H9 (cell line): ENCODE results near the gene HLA-DMA. TPM values are rescaled to one million over a fixed set of nuclear protein-coding genes. Genes with fewer than 3 reads are reported as not detected.

ENCODE experiments used
- DNase-seq: peaks from one replicate; pipeline ENCODE4 v3.0.0-alpha.2; 2017
- H2AFZ ChIP-seq: one replicate; pipeline ENCODE4 v1.6.1; 2013; ENCODE audit warnings: mild to moderate bottlenecking, low read length, control low read depth, moderate library complexity
- H2AK5ac ChIP-seq: 2 replicates; pipeline ENCODE4 v1.6.1; 2013; ENCODE audit warnings: low read length, control low read depth, mixed read lengths; ENCODE audit not compliant: insufficient read length
- H2BK120ac ChIP-seq: one replicate; pipeline ENCODE4 v1.6.1; 2013; ENCODE audit warnings: low read depth, mild to moderate bottlenecking, low read length, control low read depth, inconsistent platforms; ENCODE audit not compliant: poor library complexity, severe bottlenecking
- H2BK12ac ChIP-seq: 2 replicates; pipeline ENCODE4 v1.6.1; 2013; ENCODE audit warnings: low read length, control low read depth, mixed read lengths, low read depth; ENCODE audit not compliant: insufficient read length
- H2BK15ac ChIP-seq: 2 replicates; pipeline ENCODE4 v1.6.1; 2013; ENCODE audit warnings: low read depth, low read length, control low read depth
- H2BK20ac ChIP-seq: one replicate; pipeline ENCODE4 v1.6.1; 2013; ENCODE audit warnings: low read depth, mild to moderate bottlenecking, low read length, control low read depth, inconsistent platforms; ENCODE audit not compliant: poor library complexity, severe bottlenecking
- H2BK5ac ChIP-seq: 2 replicates; pipeline ENCODE4 v1.6.1; 2013; ENCODE audit warnings: low read length, control low read depth, mixed read lengths; ENCODE audit not compliant: insufficient read length
- H3K14ac ChIP-seq: 2 replicates; pipeline ENCODE4 v1.6.1; 2013; ENCODE audit warnings: low read length, control low read depth; ENCODE audit not compliant: insufficient read depth
- H3K18ac ChIP-seq: 2 replicates; pipeline ENCODE4 v1.6.1; 2013; ENCODE audit warnings: low read depth, mild to moderate bottlenecking, mixed read lengths, low read length, control low read depth; ENCODE audit not compliant: insufficient read length
- H3K23ac ChIP-seq: 2 replicates; pipeline ENCODE4 v1.6.1; 2013; ENCODE audit warnings: low read length, control low read depth, mixed read lengths, low read depth; ENCODE audit not compliant: insufficient read length
- H3K23me2 ChIP-seq: 2 replicates; pipeline ENCODE4 v1.6.1; 2013; ENCODE audit warnings: low read depth, mild to moderate bottlenecking, mixed read lengths, low read length, control low read depth; ENCODE audit not compliant: insufficient read length, poor library complexity, severe bottlenecking
- H3K27ac ChIP-seq: 2 replicates; pipeline ENCODE4 v1.5.1; 2013; ENCODE audit warnings: low read length, control low read depth, mixed read lengths, low read depth; ENCODE audit not compliant: insufficient read length
- H3K27me3 ChIP-seq: 2 replicates; pipeline ENCODE4 v1.6.1; 2013; ENCODE audit warnings: low read length, control low read depth, inconsistent platforms; ENCODE audit not compliant: insufficient read depth
- H3K4ac ChIP-seq: 2 replicates; pipeline ENCODE4 v1.6.1; 2013; ENCODE audit warnings: low read depth, mild to moderate bottlenecking, control low read depth, inconsistent platforms, low read length, moderate library complexity
- H3K4me1 ChIP-seq: 2 replicates; pipeline ENCODE4 v1.6.1; 2013; ENCODE audit warnings: low read length, control low read depth, inconsistent platforms; ENCODE audit not compliant: insufficient read depth
- H3K4me2 ChIP-seq: 2 replicates; pipeline ENCODE4 v1.6.1; 2013; ENCODE audit warnings: low read length, control low read depth, mixed read lengths; ENCODE audit not compliant: insufficient read length, insufficient read depth
- H3K56ac ChIP-seq: 2 replicates; pipeline ENCODE4 v1.6.1; 2013; ENCODE audit warnings: low read depth, mild to moderate bottlenecking, mixed read lengths, low read length, control low read depth; ENCODE audit not compliant: insufficient read length
- H3K79me1 ChIP-seq: 2 replicates; pipeline ENCODE4 v1.6.1; 2013; ENCODE audit warnings: low read depth, mild to moderate bottlenecking, moderate library complexity, low read length, control low read depth, inconsistent platforms; ENCODE audit not compliant: insufficient read depth, poor library complexity, severe bottlenecking
- H3K79me2 ChIP-seq: 2 replicates; pipeline ENCODE4 v1.6.1; 2013; ENCODE audit warnings: low read length, control low read depth, inconsistent platforms; ENCODE audit not compliant: insufficient read depth
- H3K9ac ChIP-seq: 2 replicates; pipeline ENCODE4 v1.6.1; 2013; ENCODE audit warnings: low read length, control low read depth, mixed read lengths; ENCODE audit not compliant: insufficient read length; ENCODE audit errors: extremely low read depth
- H3K9me3 ChIP-seq: one replicate; pipeline ENCODE4 v1.6.1; 2013; ENCODE audit warnings: low read depth, low read length, inconsistent platforms; ENCODE audit not compliant: control insufficient read depth
- H3T11ph ChIP-seq: one replicate; pipeline ENCODE4 v1.6.1; 2013; ENCODE audit warnings: mild to moderate bottlenecking, low read length, control low read depth, inconsistent platforms
- H4K20me1 ChIP-seq: one replicate; pipeline ENCODE4 v1.6.1; 2013; ENCODE audit not compliant: control insufficient read depth, insufficient read length, insufficient read depth
- H4K5ac ChIP-seq: 2 replicates; pipeline ENCODE4 v1.6.1; 2013; ENCODE audit warnings: low read depth, mild to moderate bottlenecking, mixed read lengths, low read length, control low read depth; ENCODE audit not compliant: insufficient read length
- H4K8ac ChIP-seq: replicated peaks from 2 replicates; pipeline ENCODE4 v1.6.1; 2013; ENCODE audit warnings: low read length, control low read depth, mixed read lengths, low read depth; ENCODE audit not compliant: insufficient read length
- H4K91ac ChIP-seq: 2 replicates; pipeline ENCODE4 v1.6.1; 2013; ENCODE audit warnings: low read depth, mild to moderate bottlenecking, moderate library complexity, mixed read lengths, low read length, control low read depth; ENCODE audit not compliant: insufficient read length
- H3K27ac Mint-ChIP-seq, 3 experiments: 2 replicates in 2 of 3; 3 replicates in 1 of 3; pipeline ENCODE4 v1.8.0; 2020 to 2021; ENCODE audit warnings: mixed read lengths in 3 of 3, mild to moderate bottlenecking in 1 of 3, moderate library complexity in 1 of 3
- H3K27me3 Mint-ChIP-seq: 2 replicates; pipeline ENCODE4 v1.8.0; 2021; ENCODE audit warnings: low read depth, mild to moderate bottlenecking, moderate library complexity, mixed read lengths
- H3K36me3 Mint-ChIP-seq, 3 experiments: 2 replicates in 2 of 3; 3 replicates in 1 of 3; pipeline ENCODE4 v1.8.0; 2020 to 2021; ENCODE audit warnings: low read depth in 3 of 3, mixed read lengths in 3 of 3; ENCODE audit not compliant: insufficient read depth in 1 of 3
- H3K4me1 Mint-ChIP-seq, 2 experiments: 2 replicates each; pipeline ENCODE4 v1.8.0; 2020; ENCODE audit warnings: mixed read lengths in 2 of 2
- H3K4me3 Mint-ChIP-seq, 2 experiments: 2 replicates in 1 of 2; 3 replicates in 1 of 2; pipeline ENCODE4 v1.8.0; 2020 to 2021; ENCODE audit warnings: mild to moderate bottlenecking in 2 of 2, mixed read lengths in 2 of 2, moderate library complexity in 1 of 2
- H3K9me3 Mint-ChIP-seq, 2 experiments: 2 replicates in 1 of 2; 3 replicates in 1 of 2; pipeline ENCODE4 v1.8.0; 2020; ENCODE audit warnings: mild to moderate bottlenecking in 2 of 2, mixed read lengths in 2 of 2, moderate library complexity in 1 of 2
- CTCF ChIP-seq: fragments of 200-600 bp; sonication (generic); conservative IDR thresholded peaks from 3 replicates; pipeline ENCODE4 v1.8.0; 2021; ENCODE audit warnings: antibody characterized with exemption, mild to moderate bottlenecking
- WGBS: extraction: QIAGEN DNeasy Blood & Tissue Kit; methylation state at CpG from one replicate; pipeline ENCODE4 v1.1.7; 2013; ENCODE audit warnings: missing lambda C conversion rate, low lambda C conversion rate, mixed read lengths; ENCODE audit not compliant: insufficient read length; ENCODE audit errors: extremely low coverage; 5-methylcytosine and 5-hydroxymethylcytosine counted together
- total RNA-seq: library from RNA; stranded (reverse); gene quantifications from 2 replicates; pipeline ENCODE4 v1.2.1, GENCODE V29; 2021

HLA-DMA gene
- total RNA-seq, 1 experiment from 2014 or later = 7.5 TPM

DNA sequence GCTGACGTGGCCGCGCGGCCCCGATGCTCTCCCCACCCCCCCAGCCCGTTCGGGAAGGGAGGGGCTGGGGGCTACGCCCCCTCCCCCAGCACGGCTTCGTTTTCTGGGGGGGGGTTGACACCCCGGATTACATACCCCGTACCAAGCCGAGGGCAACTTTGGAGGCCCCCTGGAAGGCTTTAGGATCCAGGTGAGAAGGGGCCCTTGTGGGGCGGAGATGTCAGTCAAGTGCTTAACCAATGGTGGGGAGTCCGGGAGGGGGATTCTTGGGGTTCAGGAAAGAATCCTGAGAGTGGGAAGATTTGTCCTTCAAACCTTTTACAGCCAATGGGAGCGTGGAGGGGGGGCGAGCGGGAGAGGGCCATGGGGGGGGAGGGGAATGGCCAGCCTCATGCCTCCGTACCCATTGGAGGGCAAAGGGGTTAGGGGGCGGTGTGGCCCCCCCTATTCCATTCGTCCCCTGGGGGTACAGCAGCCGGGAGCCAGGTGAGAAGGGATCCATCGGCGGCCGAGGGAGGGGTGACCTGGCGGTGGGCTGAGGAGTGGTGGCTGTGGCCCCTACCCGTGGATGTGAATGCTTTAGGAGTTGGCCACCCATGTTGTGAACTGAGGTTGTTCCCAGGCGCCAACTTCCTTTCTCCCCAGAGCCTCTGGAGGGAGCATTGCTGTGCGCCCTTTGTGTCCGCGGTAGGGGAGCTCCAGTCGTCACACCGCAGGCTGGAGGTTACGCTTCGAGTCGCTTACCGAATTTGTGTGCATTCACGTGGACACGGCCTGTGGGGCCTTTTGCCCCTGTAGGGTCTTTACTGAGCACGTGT lies 16.2 kb upstream of the HLA-DMA start:
- Histone ChIP-seq H3K56ac (peak overlapping the region; percentile 100), H3K4me1 (no peaks in the 10 kb centered on the region), H3K23ac (peak overlapping the region; percentile 9), H3K79me1 (no peaks in the 10 kb centered on the region), H3K14ac (peak overlapping the region; percentile 96), H4K5ac (peak overlapping the region; percentile 99), H3K4ac (peak overlapping the region; percentile 97), H4K91ac (peak overlapping the region; percentile 96), H2BK12ac (peak overlapping the region; percentile 91), H2BK5ac (peak overlapping the region; percentile 99), H2BK120ac (peak overlapping the region; percentile 96), H2AFZ (no peak overlapping the region), H2BK15ac (no peak overlapping the region), H3K9ac (peak overlapping the region; percentile 98), H2BK20ac (no peak overlapping the region), H3K27me3 (no peaks in the 10 kb centered on the region), H3K9me3 (no peaks in the 10 kb centered on the region), H2AK5ac (peak overlapping the region; percentile 99), H3K79me2 (peaks cover 19% of the 10 kb centered on the region), H3K18ac (peak overlapping the region; percentile 96), H4K8ac (peak overlapping the region; percentile 97), H3K27ac (peak overlapping the region; percentile 100), H3T11ph (peak overlapping the region; percentile 55), H3K4me2 (peak overlapping the region; percentile 87), H4K20me1 (no peaks in the 10 kb centered on the region), H3K23me2 (peaks cover 23% of the 10 kb centered on the region)
- Mint-ChIP-seq H3K27me3 (peaks cover 4% of the 10 kb centered on the region; the same call in 1 of the 2 replicates), H3K9me3 (peaks cover 7 to 11% of the 10 kb centered on the region in 2 experiments), H3K36me3 (peaks cover 36 to 42% (median 37%) of the 10 kb centered on the region in 3 experiments), H3K4me1 (peaks cover 13% of the 10 kb centered on the region in 2 experiments), H3K27ac (peak overlapping the region; percentile 100), H3K4me3 (peak overlapping the region; percentile 96)
- WGBS = no CpG with 5 or more reads among the region's 40 CpGs
- no peak for TF ChIP-seq CTCF
- peak; percentile 92 for DNase-seq
